GM18526 (cell line): ENCODE results near the gene ODAD4.

Experiments used
- POLR2A ChIP-seq: IDR thresholded peaks from 3 replicates; pipeline ENCODE4 v1.6.1; 2011; ENCODE audit not compliant: insufficient read length; ENCODE audit errors: extremely low read depth

ODAD4 gene

DNA sequence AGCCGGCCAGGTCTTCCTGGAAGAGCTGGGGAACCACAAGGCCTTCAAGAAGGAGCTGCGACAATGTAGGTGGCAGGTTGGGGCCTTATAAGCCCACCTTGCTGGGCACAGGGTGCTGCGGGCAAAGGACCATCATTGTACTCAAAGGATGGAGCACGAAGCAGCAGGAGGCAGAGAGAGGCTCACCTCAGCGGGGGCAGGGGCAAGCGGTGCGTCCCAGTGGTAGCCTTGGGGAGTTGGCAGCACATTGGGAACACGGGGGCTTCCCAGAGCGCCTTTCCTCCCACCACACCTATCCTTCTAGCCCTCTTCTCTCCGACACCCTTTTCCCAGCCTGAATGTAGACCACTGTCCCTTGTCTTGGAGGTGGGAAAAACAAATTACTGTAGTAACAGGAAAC lies 38.3 kb downstream of the ODAD4 start:
- no peak for TF ChIP-seq POLR2A

DNA sequence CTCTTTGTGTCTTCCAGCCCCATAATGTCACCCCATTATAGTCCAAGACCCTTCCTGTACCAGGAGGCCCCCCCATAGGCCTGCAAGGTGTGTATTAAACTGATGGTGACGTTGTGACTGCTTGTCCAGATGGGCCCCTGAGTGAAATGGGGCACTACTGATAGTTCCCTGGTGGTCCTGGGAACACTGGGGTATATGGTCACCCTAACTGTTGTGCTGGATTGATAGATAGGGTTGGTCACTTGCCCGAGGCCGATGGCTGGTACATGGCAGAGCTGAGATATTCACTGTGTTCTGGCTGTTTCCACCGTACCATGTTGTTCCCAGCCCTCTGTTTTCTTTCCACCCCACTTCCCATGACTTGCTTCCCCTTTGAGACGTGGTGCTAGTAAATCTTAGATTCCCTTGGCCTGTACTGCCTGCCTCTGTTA lies 40.5 kb downstream of the ODAD4 start:
- no peak for TF ChIP-seq POLR2A

DNA sequence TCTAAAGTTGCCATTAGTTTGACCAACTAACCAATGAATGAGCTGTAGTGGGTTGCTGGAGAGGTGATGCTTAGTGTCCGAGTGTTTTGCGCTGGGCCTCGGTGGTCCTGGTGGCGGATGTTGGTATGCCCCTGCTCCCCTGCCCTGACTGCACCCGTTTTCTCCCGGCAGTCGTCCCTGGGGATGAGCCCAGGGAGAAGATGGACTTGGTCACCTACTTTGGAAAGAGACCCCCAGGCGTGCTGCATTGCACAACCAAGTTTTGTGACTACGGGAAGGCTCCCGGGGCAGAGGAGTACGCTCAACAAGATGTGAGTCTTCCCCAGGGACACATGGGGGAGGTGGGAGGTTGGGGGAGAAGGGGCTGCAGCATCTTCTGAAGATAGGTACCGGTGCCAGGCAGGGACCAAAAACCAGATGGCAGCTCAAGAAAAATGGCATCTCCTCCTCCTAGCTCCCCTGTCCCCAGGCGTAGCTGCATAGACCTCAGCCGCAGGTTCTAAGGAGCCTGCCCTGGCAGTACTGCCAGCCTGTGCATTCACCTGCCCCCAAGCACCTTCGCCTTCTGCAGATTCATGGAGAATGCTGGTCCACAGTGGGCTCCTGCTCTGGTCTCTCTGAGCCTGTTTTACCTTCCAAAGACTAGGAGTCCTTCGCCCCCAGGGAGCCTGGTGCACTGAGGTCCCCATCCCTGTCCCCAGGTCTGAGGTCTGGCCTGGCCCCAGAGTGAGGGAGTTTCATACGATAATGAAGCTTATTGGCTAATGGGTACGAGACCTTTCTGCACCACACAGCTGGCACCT lies 41.5 kb downstream of the ODAD4 start:
- no peak for TF ChIP-seq POLR2A

DNA sequence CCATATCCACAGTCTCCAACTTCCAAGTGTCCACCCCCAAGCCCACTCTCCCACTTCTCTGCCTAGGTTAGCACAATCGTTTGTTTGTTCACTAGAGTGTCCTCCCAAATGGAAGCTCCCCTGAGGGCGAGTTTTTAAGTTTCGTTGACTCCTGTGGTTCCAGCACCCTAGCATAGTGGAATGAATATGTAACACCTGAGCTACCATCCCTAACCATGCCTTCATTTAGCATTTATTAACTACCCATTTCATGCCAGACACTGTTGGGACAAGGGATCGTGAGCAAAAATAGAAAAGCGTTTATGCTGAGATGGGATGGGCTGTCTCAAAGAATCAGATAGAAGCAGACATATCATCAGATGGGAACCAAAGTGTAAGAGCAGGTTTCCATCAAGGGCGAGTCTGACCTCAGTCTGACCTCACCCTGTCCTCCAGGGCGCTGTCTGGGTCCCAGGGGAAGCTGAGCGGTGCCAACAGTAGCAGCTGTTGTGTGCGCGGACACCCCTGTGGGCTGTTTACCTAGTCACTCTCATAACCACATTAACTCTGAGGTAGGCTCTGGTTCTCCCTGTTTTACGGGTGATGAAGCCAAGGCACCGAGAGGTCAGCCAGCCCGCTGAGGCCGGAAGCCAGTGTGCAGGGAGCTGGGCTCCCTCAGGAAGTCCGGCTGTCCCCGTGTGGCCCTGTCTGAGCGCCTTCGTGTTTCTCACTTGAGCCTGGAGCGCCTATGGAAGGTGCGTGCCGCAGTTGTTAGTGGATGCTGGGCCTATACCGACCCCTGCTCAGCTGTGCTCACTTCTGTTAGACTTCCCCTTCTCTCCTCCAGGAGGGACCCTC lies 42.4 kb downstream of the ODAD4 start:
- no peak for TF ChIP-seq POLR2A

DNA sequence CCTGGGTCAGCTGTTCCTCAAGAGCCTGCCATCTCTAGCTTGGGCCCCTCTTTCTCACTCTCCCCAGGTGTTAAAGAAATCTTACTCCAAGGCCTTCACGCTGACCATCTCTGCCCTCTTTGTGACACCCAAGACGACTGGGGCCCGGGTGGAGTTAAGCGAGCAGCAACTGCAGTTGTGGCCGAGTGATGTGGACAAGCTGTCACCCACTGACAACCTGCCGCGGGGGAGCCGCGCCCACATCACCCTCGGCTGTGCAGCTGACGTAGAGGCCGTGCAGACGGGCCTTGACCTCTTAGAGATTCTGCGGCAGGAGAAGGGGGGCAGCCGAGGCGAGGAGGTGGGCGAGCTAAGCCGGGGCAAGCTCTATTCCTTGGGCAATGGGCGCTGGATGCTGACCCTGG lies 43.0 kb downstream of the ODAD4 start:
- TF ChIP-seq POLR2A: no peak

DNA sequence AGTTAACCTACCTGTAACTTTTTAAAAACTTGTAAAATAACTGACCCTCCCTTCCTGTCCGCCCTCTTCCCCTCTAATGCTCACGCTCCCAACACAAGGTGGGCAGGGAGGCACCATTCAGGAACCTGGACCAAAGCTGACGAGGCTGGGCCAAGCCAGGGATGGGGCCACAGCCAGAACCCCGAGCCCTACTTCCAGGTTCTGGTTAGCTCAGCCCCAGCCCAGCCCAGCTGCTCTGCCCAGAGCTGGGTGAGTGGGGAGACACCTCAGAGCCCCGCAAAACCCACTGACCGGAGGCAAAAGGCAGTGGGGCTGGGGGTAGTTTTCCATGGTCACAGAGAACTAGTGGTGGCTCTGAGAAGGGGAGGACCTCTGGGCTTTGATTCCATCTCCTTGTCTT lies 43.6 kb downstream of the ODAD4 start:
- TF ChIP-seq POLR2A: no peak

DNA sequence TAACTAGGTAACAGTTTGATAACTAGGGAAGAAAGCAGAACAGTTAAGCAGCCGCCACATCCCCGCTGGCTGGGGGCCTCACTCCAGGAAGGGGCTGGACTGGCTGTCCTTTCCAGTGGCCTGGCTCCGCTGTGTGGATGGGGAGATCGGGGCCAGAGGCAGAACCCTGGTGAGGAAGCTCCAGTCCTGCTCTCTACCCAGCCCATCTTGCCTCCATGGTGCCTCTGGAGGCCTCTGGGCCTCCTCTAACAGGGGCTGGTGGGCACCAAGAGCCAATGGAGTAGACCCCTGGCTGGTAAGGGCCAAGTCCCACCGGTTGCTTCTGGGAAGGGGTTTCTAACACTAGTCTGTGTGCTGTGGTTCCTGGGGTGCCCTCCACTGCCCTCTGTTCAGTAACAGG lies 44.2 kb downstream of the ODAD4 start:
- TF ChIP-seq POLR2A: no peak

DNA sequence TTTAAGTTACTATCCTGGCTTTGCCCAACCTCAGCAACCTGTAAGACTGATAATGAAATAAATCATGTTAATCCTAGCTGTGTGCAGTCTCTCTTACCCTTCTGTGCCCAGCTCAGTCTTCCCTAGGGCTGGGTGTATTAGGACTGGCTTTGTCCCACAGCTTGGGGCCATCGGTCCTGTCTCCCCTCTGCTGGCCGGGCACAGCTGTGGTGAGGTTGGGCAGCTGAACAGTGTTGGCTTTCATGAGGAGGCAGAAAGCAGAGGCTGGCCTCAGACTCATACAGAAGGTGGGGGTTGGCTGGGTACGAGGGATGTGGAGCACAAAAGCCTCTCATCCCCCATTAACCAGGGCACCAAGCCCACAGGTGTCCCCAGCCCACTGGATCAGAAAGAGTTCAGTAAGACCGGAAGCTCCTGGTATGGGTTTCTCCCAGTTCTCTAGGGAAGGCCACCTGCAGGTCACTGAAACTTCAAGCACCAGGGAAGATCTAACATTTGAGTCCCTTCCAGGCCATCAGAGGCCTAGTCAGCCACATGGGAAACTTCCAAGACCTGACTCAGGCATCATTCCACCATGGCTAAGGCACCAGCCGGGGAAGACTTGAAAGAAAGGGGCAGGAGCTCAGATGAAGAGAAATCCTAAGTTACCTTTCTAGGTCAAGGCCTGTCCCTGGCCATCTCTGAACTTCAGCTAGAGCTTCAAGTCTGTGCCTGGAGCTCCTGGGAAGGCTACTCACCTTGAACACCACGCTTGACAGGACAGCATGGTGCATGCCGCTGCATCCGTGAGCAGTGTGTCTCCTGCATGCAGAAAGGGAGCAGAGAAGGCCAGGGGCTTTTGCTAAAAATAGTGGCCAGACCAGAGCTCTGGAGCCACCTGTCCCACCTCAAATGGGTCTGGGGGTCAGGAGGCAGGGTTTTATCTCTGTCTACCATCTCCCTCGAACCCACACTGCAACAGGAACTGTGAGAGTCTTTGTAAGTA lies 45.0 kb downstream of the ODAD4 start:
- TF ChIP-seq POLR2A: no peak

DNA sequence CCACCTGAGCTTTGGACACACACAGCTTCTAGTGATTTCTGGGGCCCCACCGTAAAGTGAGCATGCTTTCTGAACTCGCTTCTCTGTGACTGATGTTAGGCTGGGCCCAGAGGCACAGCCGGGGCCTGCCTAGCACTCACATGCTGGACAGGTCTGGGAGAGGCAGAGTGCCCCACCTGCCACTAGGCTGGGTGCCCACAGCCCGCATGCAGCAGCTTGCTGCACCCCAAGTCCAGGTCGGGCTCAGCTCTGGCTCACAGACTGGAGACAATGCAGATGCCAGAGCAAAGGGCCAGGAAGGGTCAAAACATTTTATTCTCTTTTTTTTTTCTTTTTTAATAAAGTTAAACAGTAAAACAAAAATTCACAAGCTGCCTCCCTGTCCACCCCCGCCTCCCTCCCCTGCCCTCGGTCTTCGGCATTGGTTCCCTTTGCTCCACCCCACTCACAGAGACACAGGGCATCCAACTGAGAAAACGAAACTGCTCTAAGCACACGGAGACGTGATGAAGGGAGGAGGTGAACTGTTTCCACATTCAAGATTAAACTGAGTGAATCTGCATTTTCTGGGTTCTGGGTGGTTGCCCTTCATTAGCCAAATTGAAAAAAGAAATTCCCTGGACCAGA lies 45.8 kb downstream of the ODAD4 start:
- TF ChIP-seq POLR2A: no peak

DNA sequence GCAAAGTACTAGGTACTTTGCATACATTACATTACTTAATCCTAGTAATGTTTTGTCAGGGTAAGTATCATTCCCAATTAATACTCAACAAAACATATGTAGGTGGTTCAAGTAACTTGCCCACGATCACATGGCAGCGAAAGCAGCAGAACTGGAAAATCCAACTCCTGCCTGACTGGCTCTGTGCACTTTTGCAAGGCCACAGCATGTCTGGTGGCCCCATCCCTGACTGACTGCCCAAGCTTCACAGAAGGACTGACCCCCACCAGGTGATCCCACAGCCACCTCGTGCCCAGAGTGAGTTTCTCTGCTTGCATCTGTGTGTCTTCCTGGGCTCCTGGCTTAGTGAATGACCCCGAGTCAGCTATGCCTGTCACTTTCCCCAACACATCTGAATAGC lies 47.6 kb downstream of the ODAD4 start:
- no peak for TF ChIP-seq POLR2A

DNA sequence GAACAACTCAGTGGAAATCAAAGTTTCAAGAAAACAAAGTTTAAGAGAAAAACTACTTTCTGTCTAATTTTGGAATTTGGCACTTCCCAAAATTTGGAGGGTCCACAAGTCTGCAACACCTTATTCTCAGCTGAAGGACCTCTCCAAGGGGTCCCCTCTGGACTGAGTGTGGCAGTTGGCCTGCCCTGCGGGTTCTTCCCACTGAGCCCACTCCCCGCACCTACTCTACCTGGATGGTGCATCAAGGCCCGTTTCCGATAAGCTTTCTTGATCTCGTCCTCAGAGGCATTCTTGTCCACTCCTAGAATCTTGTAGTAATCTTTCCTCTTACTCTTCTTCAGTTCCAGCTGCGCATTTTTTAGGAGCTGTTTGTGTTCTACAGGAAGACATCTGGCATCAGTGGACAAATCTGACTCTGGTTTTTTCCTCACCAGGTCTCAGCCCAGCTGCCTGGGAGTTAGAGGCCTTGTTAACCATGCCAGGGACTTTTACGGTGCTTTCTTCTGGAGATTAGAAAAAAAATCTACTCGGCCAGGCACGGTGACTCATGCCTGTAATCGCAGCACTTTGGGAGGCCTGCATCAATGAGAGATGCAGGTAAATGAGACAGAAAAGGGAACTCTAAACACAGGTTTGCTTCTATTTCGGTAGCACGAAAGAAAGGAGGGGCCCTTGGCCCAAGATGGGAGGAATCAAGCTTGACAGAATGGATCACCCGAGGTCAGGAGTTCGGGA lies 51.8 kb downstream of the ODAD4 start:
- no peak for TF ChIP-seq POLR2A

DNA sequence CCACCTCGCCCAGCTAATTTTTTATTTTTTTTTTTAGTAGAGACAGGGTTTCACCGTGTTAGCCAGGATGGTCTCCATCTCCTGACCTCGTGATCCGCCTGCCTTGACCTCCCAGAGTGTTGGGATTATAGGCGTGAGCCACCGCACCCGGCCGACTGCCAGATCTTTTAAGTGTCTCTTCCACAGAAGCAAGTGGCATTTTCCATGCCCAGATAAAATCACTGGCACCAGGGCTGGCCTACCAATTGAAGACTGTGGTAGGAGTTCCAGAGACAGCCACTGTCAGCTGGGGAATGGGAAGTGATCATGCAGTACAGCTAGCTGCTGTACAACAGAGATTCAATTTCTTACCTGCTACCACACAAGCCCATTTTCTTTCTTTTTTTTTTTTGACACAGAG lies 54.0 kb downstream of the ODAD4 start:
- no peak for TF ChIP-seq POLR2A

DNA sequence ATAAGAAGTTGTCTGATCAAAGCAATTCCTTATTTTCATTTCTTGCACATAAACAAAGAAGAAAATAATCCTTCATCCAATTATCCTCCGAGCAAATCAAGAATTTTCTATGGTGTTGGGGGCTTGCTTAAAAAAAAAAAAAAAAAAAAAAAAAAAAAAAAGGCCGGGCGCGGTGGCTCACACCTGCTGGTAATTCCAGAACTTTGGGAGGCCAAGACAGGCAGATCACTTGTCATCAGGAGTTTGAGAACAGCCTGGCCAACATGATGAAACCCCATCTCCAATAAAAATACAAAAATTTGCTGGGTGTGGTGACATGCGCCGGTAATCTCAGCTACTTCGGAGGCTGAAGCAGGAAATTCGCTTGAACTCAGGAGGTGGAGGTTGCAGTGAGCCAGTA lies 55.5 kb downstream of the ODAD4 start:
- no peak for TF ChIP-seq POLR2A

DNA sequence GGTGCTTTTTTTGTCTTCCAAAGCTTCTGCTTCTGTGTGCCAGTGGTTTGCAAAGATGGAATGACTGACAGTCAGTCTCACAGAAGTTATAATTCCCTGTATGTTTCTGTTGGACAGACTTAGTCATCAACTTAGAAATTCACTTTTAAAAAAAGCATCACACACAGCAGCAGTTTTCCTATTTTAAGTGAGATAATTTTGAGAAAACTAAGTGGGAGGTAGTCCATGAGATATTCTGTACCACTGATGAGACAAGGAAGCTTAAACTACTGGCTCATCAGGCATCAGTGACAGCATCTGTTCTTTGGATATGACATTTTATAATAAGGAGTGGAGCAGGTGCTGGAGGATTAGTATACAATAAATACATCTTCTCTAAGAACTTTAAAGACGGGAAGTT lies 56.2 kb downstream of the ODAD4 start:
- TF ChIP-seq POLR2A: no peak
